Measurements from ENCODE around the gene RNF207.

- TF ChIP-seq EP300 (IDR thresholded peaks at IDR 0.05) (no peak), CTCF (IDR thresholded peaks at IDR 0.05) (peak in 1 of 4 experiments; percentile 18), POLR2A (IDR thresholded peaks at IDR 0.05) (peak; percentile 42 to 57), POLR2AphosphoS5 (IDR thresholded peaks at IDR 0.05) (peak; percentile 92)
Measured at GRCh38 chr1:6199298-6200187, 6.4 kb upstream of the RNF207 start, which contains the start of gene RPL22.
